WTC11 (cell line): ENCODE data around the gene THAP2.

Experiments used
- CREM ChIP-seq: sonication (generic); formaldehyde crosslinking; IDR thresholded peaks from 2 replicates; pipeline ENCODE4 v1.8.1; 2022; ENCODE audit warnings: mild to moderate bottlenecking, missing genetic modification reagents, moderate library complexity
- CTCF ChIP-seq: fragments of 200-600 bp; IDR thresholded peaks from 2 replicates; pipeline ENCODE4 v1.8.0; 2022; ENCODE audit warnings: antibody characterized with exemption
- ESRRA ChIP-seq: sonication (generic); formaldehyde crosslinking; IDR thresholded peaks from 2 replicates; pipeline ENCODE4 v1.8.1; 2022; ENCODE audit warnings: mild to moderate bottlenecking, missing genetic modification reagents, borderline replicate concordance
- JUN ChIP-seq: sonication (generic); formaldehyde crosslinking; IDR thresholded peaks from 2 replicates; pipeline ENCODE4 v1.8.0; 2023; ENCODE audit warnings: mild to moderate bottlenecking, missing genetic modification reagents
- NR1H2 ChIP-seq: sonication (generic); formaldehyde crosslinking; IDR thresholded peaks from 2 replicates; pipeline ENCODE4 v1.9.0; 2021; ENCODE audit warnings: mild to moderate bottlenecking, moderate library complexity, missing genetic modification reagents
- TCF7 ChIP-seq: sonication (generic); formaldehyde crosslinking; IDR thresholded peaks from 2 replicates; pipeline ENCODE4 v1.8.0; 2022; ENCODE audit warnings: mild to moderate bottlenecking, low read depth, missing genetic modification reagents, moderate library complexity
- TF ChIP-seq, protein P1 (sequence below): sonication (generic); formaldehyde crosslinking; IDR thresholded peaks from 2 replicates; pipeline ENCODE4 v1.8.0; 2023; ENCODE audit warnings: missing genetic modification reagents, mild to moderate bottlenecking, borderline replicate concordance

DNA sequence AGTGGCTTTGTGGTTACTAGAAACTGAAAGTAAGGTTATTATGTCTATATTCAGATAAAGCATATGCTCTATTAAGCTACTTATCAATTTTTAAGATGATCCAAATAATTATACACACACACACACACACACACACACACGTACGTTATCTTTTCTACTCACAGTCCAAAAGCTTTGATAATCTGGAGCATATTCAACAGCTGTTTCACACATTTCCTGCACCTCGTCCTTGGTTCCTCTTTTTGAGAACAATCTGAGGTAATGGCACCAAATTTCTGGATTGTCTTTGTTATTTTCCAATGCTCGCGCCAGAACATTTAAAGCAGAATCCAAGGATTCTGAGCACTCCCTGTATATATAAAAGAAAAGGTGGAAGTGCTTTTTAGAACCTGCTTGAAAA is 38.0 kb upstream of the THAP2 start:
- no peak for TF ChIP-seq JUN (CRISPR knock-in tag)
- no peak for TF ChIP-seq CTCF
- TF ChIP-seq, protein P1, sequence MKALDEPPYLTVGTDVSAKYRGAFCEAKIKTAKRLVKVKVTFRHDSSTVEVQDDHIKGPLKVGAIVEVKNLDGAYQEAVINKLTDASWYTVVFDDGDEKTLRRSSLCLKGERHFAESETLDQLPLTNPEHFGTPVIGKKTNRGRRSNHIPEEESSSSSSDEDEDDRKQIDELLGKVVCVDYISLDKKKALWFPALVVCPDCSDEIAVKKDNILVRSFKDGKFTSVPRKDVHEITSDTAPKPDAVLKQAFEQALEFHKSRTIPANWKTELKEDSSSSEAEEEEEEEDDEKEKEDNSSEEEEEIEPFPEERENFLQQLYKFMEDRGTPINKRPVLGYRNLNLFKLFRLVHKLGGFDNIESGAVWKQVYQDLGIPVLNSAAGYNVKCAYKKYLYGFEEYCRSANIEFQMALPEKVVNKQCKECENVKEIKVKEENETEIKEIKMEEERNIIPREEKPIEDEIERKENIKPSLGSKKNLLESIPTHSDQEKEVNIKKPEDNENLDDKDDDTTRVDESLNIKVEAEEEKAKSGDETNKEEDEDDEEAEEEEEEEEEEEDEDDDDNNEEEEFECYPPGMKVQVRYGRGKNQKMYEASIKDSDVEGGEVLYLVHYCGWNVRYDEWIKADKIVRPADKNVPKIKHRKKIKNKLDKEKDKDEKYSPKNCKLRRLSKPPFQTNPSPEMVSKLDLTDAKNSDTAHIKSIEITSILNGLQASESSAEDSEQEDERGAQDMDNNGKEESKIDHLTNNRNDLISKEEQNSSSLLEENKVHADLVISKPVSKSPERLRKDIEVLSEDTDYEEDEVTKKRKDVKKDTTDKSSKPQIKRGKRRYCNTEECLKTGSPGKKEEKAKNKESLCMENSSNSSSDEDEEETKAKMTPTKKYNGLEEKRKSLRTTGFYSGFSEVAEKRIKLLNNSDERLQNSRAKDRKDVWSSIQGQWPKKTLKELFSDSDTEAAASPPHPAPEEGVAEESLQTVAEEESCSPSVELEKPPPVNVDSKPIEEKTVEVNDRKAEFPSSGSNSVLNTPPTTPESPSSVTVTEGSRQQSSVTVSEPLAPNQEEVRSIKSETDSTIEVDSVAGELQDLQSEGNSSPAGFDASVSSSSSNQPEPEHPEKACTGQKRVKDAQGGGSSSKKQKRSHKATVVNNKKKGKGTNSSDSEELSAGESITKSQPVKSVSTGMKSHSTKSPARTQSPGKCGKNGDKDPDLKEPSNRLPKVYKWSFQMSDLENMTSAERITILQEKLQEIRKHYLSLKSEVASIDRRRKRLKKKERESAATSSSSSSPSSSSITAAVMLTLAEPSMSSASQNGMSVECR: no peak
- no peak for TF ChIP-seq ESRRA (CRISPR knock-in tag)
- TF ChIP-seq TCF7: no peak
- no peak for TF ChIP-seq NR1H2 (CRISPR knock-in tag)
- no peak for TF ChIP-seq CREM (CRISPR knock-in tag)
